HEK293T (cell line): Measurements from ENCODE around the gene EFNA5.

ENCODE experiments used
- ARNT ChIP-seq: fragments of 450-650 bp; IDR thresholded peaks from 2 replicates; pipeline ENCODE4 v1.6.1; 2017; ENCODE audit warnings: mild to moderate bottlenecking
- BHLHE40 ChIP-seq: fragments of 450-650 bp; IDR thresholded peaks from 2 replicates; pipeline ENCODE4 v1.6.1; 2016; ENCODE audit warnings: mild to moderate bottlenecking, moderate library complexity, borderline replicate concordance
- CTBP1 ChIP-seq: fragments of 450-650 bp; IDR thresholded peaks from 2 replicates; pipeline ENCODE4 v1.6.1; 2016; ENCODE audit warnings: borderline replicate concordance
- ELF4 ChIP-seq: fragments of 450-650 bp; IDR thresholded peaks from 2 replicates; pipeline ENCODE4 v1.6.1; 2017; ENCODE audit warnings: antibody characterized with exemption
- FOXA1 ChIP-seq: fragments of 450-650 bp; IDR thresholded peaks from 2 replicates; pipeline ENCODE4 v1.6.1; 2016; ENCODE audit warnings: mild to moderate bottlenecking
- HDGF ChIP-seq: fragments of 450-650 bp; IDR thresholded peaks from 2 replicates; pipeline ENCODE4 v1.6.1; 2017; ENCODE audit warnings: antibody characterized with exemption, borderline replicate concordance
- L3MBTL2 ChIP-seq: fragments of 450-650 bp; conservative IDR thresholded peaks from 2 replicates; pipeline ENCODE4 v1.6.1; 2016; ENCODE audit warnings: mild to moderate bottlenecking
- LEF1 ChIP-seq: fragments of 450-650 bp; IDR thresholded peaks from 2 replicates; pipeline ENCODE4 v1.6.1; 2017; ENCODE audit warnings: mild to moderate bottlenecking, borderline replicate concordance
- NFRKB ChIP-seq: fragments of 450-650 bp; IDR thresholded peaks from 2 replicates; pipeline ENCODE4 v1.6.1; 2016; ENCODE audit warnings: mild to moderate bottlenecking, moderate library complexity
- SP1 ChIP-seq: fragments of 450-650 bp; IDR thresholded peaks from 2 replicates; pipeline ENCODE4 v1.6.1; 2017
- SUZ12 ChIP-seq: fragments of 450-650 bp; IDR thresholded peaks from 2 replicates; pipeline ENCODE4 v1.6.1; 2016; ENCODE audit warnings: mild to moderate bottlenecking
- TARDBP ChIP-seq: fragments of 450-650 bp; IDR thresholded peaks from 2 replicates; pipeline ENCODE4 v1.6.1; 2016
- ZNF384 ChIP-seq: fragments of 450-650 bp; IDR thresholded peaks from 2 replicates; pipeline ENCODE4 v1.6.1; 2016
- TF ChIP-seq, protein P1 (sequence below): fragments of 450-650 bp; IDR thresholded peaks from 2 replicates; pipeline ENCODE4 v1.6.1; 2016

DNA sequence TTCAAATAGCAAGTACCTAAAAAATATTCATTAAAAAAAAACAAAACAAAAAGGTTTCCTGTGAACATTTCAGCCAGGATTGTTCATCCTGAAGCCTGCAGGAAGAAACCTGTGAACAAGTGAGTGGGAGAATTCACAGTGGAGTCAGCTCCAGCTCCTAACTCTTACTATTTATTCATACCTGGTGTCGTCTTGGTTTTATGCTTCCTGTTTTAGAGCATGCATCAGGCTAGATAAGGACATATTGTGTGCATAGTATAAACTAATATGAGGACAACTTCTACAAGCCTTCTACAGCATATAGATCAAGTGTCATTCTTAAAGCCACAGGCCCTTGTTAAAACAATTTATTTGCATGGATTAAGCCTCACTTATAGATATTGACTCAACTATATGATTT lies 169.9 kb downstream of the EFNA5 start:
- no peak for TF ChIP-seq CTBP1
- no peak for TF ChIP-seq SUZ12
- TF ChIP-seq LEF1, result no peak
- TF ChIP-seq L3MBTL2, result no peak
- no peak for TF ChIP-seq NFRKB
- TF ChIP-seq TARDBP, result no peak
- TF ChIP-seq SP1, result no peak
- no peak for TF ChIP-seq BHLHE40
- TF ChIP-seq FOXA1, result no peak
- TF ChIP-seq ARNT, result no peak
- TF ChIP-seq, protein P1, sequence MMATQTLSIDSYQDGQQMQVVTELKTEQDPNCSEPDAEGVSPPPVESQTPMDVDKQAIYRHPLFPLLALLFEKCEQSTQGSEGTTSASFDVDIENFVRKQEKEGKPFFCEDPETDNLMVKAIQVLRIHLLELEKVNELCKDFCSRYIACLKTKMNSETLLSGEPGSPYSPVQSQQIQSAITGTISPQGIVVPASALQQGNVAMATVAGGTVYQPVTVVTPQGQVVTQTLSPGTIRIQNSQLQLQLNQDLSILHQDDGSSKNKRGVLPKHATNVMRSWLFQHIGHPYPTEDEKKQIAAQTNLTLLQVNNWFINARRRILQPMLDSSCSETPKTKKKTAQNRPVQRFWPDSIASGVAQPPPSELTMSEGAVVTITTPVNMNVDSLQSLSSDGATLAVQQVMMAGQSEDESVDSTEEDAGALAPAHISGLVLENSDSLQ, result no peak
- TF ChIP-seq ZNF384, result no peak
- TF ChIP-seq ELF4, result no peak
- TF ChIP-seq HDGF, result no peak
